CD4-positive, alpha-beta memory T cell (primary cell): Measurements from ENCODE around the gene PAIP2. TPM values are rescaled to one million over a fixed set of nuclear protein-coding genes. Genes with fewer than 3 reads are reported as not detected.

Source experiments
- CTCF ChIA-PET: fragments of 350-600 bp; sonication (Branson Sonifier 250); formaldehyde crosslinking; loops from one replicate; lab custom pipeline; 2021; ENCODE audit warnings: inconsistent platforms; ENCODE audit not compliant: partially characterized antibody; lab: Charles Lee
- POLR2A ChIA-PET: fragments of 350-600 bp; sonication (Branson Sonifier 250); formaldehyde crosslinking; loops from one replicate; lab custom pipeline; 2021; ENCODE audit not compliant: partially characterized antibody; lab: Charles Lee
- DNase-seq, 5 donors: peaks; one replicate each; pipeline versions ENCODE4 v3.0.0 to v3.0.0-alpha.2; 2020 to 2022; ENCODE audit warnings: mixed read lengths in 1 of 5
- H3K27ac ChIP-seq: one replicate; pipeline ENCODE4 v1.7.0; 2013; ENCODE audit warnings: low read depth, low read length
- H3K27me3 ChIP-seq: 2 replicates; pipeline ENCODE4 v1.7.0; 2013; ENCODE audit warnings: mild to moderate bottlenecking, low read length, moderate library complexity; ENCODE audit not compliant: insufficient read depth
- H3K36me3 ChIP-seq: 2 replicates; pipeline ENCODE4 v1.7.0; 2013; ENCODE audit warnings: mild to moderate bottlenecking, low read length, moderate library complexity; ENCODE audit not compliant: insufficient read depth
- H3K4me1 ChIP-seq: 2 replicates; pipeline ENCODE4 v1.7.0; 2013; ENCODE audit warnings: mild to moderate bottlenecking, low read length, moderate library complexity; ENCODE audit not compliant: insufficient read depth
- H3K4me3 ChIP-seq, 2 donors: one replicate each; pipeline ENCODE4 v1.7.0; 2013; ENCODE audit warnings: low read length in 2 of 2, mild to moderate bottlenecking in 1 of 2
- H3K9me3 ChIP-seq, 2 donors: one replicate each; pipeline ENCODE4 v1.7.0; 2013; ENCODE audit warnings: low read length in 2 of 2, control low read depth in 1 of 2; ENCODE audit not compliant: control insufficient read depth in 1 of 2
- H3K27ac Mint-ChIP-seq, 7 donors: one replicate each; pipeline ENCODE4 v1.8.0; 2020 to 2021; ENCODE audit warnings: mixed read lengths in 7 of 7, mild to moderate bottlenecking in 6 of 7, inconsistent platforms in 3 of 7, moderate library complexity in 3 of 7
- H3K27me3 Mint-ChIP-seq, 2 donors: one replicate each; pipeline ENCODE4 v1.8.0; 2020 to 2021; ENCODE audit warnings: mixed read lengths in 2 of 2
- H3K36me3 Mint-ChIP-seq, 2 donors: one replicate each; pipeline ENCODE4 v1.8.0; 2020 to 2021; ENCODE audit warnings: mixed read lengths in 2 of 2, inconsistent platforms in 1 of 2, mild to moderate bottlenecking in 1 of 2
- H3K4me1 Mint-ChIP-seq, 4 donors: one replicate each; pipeline ENCODE4 v1.8.0; 2020 to 2021; ENCODE audit warnings: mixed read lengths in 4 of 4, mild to moderate bottlenecking in 1 of 4
- H3K4me3 Mint-ChIP-seq, 8 donors: one replicate each; pipeline ENCODE4 v1.8.0; 2020 to 2021; ENCODE audit warnings: mixed read lengths in 8 of 8, mild to moderate bottlenecking in 7 of 8, moderate library complexity in 6 of 8, inconsistent platforms in 3 of 8
- H3K9me3 Mint-ChIP-seq, 8 donors: one replicate each; pipeline ENCODE4 v1.8.0; 2020 to 2021; ENCODE audit warnings: mixed read lengths in 8 of 8, mild to moderate bottlenecking in 5 of 8, inconsistent platforms in 3 of 8, moderate library complexity in 1 of 8
- intact Hi-C: fragments of 100-400 bp; cut with micrococcal nuclease; formaldehyde crosslinking; loops from one replicate; pipeline ENCODE4 v1.15.1; 2023
- polyA plus RNA-seq, 2 donors: library from polyadenylated mRNA; unstranded; fragments of 300-500 nt; fragmentation: Illumina TruSeq; gene quantifications; one replicate each; pipeline ENCODE4 v1.2.3, GENCODE V29; 2021
- total RNA-seq, 2 experiments: library from RNA; stranded (reverse); gene quantifications; one replicate each; pipeline ENCODE4 v1.2.3, GENCODE V29; 2021

Gene PAIP2
- total and polyA plus RNA-seq, 4 experiments from 2014 or later: 109 to 503 (median 211) TPM

GRCh38 chr5:139314276-139314675 is 27.4 kb upstream of the PAIP2 start:
- Histone ChIP-seq H3K27ac (no peak overlapping the region), H3K27me3 (no peaks in the 10 kb centered on the region), H3K36me3 (peaks cover 36% of the 10 kb centered on the region), H3K4me1 (peaks cover 60% of the 10 kb centered on the region), H3K4me3 (no peak overlapping the region), H3K9me3 (no peaks in the 10 kb centered on the region)
- intact Hi-C loops: no loop called here
- H3K9me3 Mint-ChIP-seq: no peaks in the 10 kb centered on the region
- H3K4me3 Mint-ChIP-seq: peak overlapping the region in 2 of 8 donors; percentile 1 to 63
- ChIA-PET POLR2A (no interaction called here), CTCF (no interaction called here)
- peak overlapping the region in 1 of 7 donors; percentile 47 for H3K27ac Mint-ChIP-seq
- no peaks in the 10 kb centered on the region for H3K27me3 Mint-ChIP-seq
- peaks cover 26 to 51% (median 37%) of the 10 kb centered on the region in 4 donors for H3K4me1 Mint-ChIP-seq
- peaks cover 21 to 63% of the 10 kb centered on the region in 2 donors for H3K36me3 Mint-ChIP-seq
- DNase-seq: no peak

DNA sequence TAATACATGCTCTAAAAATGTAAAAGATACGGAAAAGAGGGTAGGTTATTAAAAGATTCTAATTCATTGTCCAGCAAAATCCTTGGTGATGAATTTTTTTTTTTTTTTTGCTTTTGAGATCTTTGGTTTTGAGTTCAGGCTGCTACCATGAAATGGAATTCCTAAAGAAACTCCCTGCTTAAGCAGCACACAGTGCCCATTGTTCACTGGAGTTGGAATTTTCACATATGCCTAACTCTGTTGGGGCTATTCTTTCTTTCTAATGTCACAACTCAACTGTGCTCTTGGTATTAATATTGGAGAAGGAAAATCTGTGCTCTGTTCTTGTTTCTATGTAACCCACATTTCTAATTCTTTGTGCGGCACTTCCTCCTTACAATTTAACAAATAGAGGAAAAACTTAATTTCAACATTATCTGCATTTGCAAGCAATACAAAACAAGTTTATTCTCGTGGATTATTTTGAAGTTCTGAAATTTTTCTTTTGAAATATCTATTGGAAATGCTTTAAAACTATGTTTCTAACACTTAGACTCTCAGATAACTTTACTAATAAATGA is 26.5 kb upstream of the PAIP2 start:
- peak overlapping the region in 4 of 7 donors; percentile 29 to 47 (median 40) for H3K27ac Mint-ChIP-seq
- peaks cover 22 to 42% (median 31%) of the 10 kb centered on the region in 4 donors for H3K4me1 Mint-ChIP-seq
- Histone ChIP-seq H3K27me3 (no peaks in the 10 kb centered on the region), H3K9me3 (no peaks in the 10 kb centered on the region), H3K4me3 (no peak overlapping the region), H3K4me1 (peaks cover 51% of the 10 kb centered on the region), H3K27ac (no peak overlapping the region), H3K36me3 (peaks cover 41% of the 10 kb centered on the region)
- peaks cover 21 to 62% of the 10 kb centered on the region in 2 donors for H3K36me3 Mint-ChIP-seq
- intact Hi-C loops: no loop called here
- ChIA-PET CTCF (no interaction called here), POLR2A (no interaction called here)
- DNase-seq: no peak
- H3K27me3 Mint-ChIP-seq: no peaks in the 10 kb centered on the region
- no peaks in the 10 kb centered on the region for H3K9me3 Mint-ChIP-seq
- H3K4me3 Mint-ChIP-seq: peak overlapping the region in 2 of 8 donors; percentile 20 to 24

DNA sequence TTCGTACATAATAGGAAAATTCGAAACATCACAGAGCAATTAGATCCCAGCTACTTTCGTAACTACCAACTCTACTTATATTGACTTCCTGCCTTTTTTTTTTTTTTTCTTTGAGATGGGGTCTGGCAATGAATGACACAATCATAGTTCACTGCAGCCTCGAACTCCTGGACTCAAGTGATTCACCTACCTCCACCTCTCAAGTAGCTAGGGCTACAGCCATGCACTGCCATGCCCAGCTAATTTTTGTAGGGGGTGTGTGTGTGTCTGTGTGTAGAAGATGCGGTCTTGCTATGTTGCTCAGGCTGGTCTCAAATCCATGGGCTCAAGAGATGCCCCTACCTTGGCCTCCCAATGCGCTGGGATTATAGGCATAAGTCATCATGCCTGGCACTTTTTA is 5.8 kb upstream of the PAIP2 start:
- H3K9me3 Mint-ChIP-seq: peaks cover 0 to 2% (median 0%) of the 10 kb centered on the region in 8 donors
- H3K4me1 ChIP-seq: peaks cover 6% of the 10 kb centered on the region
- peak in 1 of 5 donors; percentile 16 for DNase-seq
- peaks cover 9% of the 10 kb centered on the region for H3K36me3 ChIP-seq
- no peaks in the 10 kb centered on the region for H3K27me3 Mint-ChIP-seq
- H3K27me3 ChIP-seq: no peaks in the 10 kb centered on the region
- intact Hi-C loops: no loop called here
- H3K9me3 ChIP-seq: no peaks in the 10 kb centered on the region
- ChIA-PET CTCF (interaction anchor here (0.7 kb wide), 1 partner anchor 12 kb away, joined by 3 read pairs; no protein-coding TSS in a partner anchor), POLR2A (interaction anchor here (0.6 to 2.1 kb wide), 3 partner anchors 31 to 774 kb away, joined by 3 to 10 read pairs (median 4); partner anchors contain the start of gene MATR3)
- no peak overlapping the region for H3K27ac ChIP-seq
- H3K36me3 Mint-ChIP-seq: peaks cover 4 to 21% of the 10 kb centered on the region in 2 donors
- no peak overlapping the region for H3K4me3 ChIP-seq
- H3K4me3 Mint-ChIP-seq: no peak overlapping the region
- H3K4me1 Mint-ChIP-seq: peaks cover 6 to 21% (median 12%) of the 10 kb centered on the region in 4 donors
- peak overlapping the region in 6 of 7 donors; percentile 11 to 87 (median 68) for H3K27ac Mint-ChIP-seq

- Mint-ChIP-seq H3K9me3 (peaks cover 0 to 7% (median 0%) of the 10 kb centered on the region in 8 donors), H3K27me3 (no peaks in the 10 kb centered on the region), H3K4me1 (peaks cover 32 to 61% (median 47%) of the 10 kb centered on the region in 4 donors), H3K4me3 (peak overlapping the region in 2 of 8 donors; percentile 30 to 97), H3K36me3 (peaks cover 8 to 22% of the 10 kb centered on the region in 2 donors), H3K27ac (peak overlapping the region in 1 of 7 donors; percentile 98)
- Histone ChIP-seq H3K36me3 (no peaks in the 10 kb centered on the region), H3K4me1 (peaks cover 37% of the 10 kb centered on the region), H3K27me3 (no peaks in the 10 kb centered on the region), H3K27ac (no peak overlapping the region), H3K4me3 (no peak overlapping the region), H3K9me3 (no peaks in the 10 kb centered on the region)
- no peak for DNase-seq
- intact Hi-C loops: loop anchor here (2.0 to 5.0 kb wide), 4 partner anchors 89 to 775 kb away; partner anchors contain the start of genes PURA, SIL1 and UBE2D2
- ChIA-PET CTCF (interaction anchor here (2.5 to 3.1 kb wide), 4 partner anchors 43 to 89 kb away, joined by 10 to 21 read pairs (median 12); partner anchors contain the start of gene MATR3), POLR2A (interaction anchor here (2.4 to 6.1 kb wide), 3 partner anchors 28 to 51 kb away, joined by 11 to 149 read pairs (median 22); partner anchors contain the start of genes MATR3 and MZB1)
Observed at GRCh38 chr5:139340051-139340450, 1.6 kb upstream of the PAIP2 start.

GRCh38 chr5:139341187-139341688 is 416 bp upstream of the PAIP2 start:
- no peaks in the 10 kb centered on the region for H3K9me3 ChIP-seq
- POLR2A ChIA-PET: interaction anchor here (0.7 to 6.1 kb wide), 27 partner anchors 9 to 1587 kb away, joined by 3 to 149 read pairs (median 7); partner anchors contain the start of genes DNAJC18, EGR1, HNRNPA0 and HSPA9
- peaks cover 35% of the 10 kb centered on the region for H3K4me1 ChIP-seq
- H3K27me3 ChIP-seq: no peaks in the 10 kb centered on the region
- peaks cover 37 to 61% (median 49%) of the 10 kb centered on the region in 4 donors for H3K4me1 Mint-ChIP-seq
- peak overlapping the region; percentile 94 to 100 (median 97) for H3K4me3 Mint-ChIP-seq
- CTCF ChIA-PET: interaction anchor here (0.7 to 3.1 kb wide), 18 partner anchors 8 to 171 kb away, joined by 3 to 21 read pairs (median 4); partner anchors contain the start of genes MATR3 and SPATA24
- H3K36me3 ChIP-seq: no peaks in the 10 kb centered on the region
- intact Hi-C loops: loop anchor here (1.0 to 5.0 kb wide), 7 partner anchors 48 to 774 kb away; partner anchors contain the start of genes HSPA9, MATR3, PURA and SIL1
- peaks cover 0 to 7% (median 0%) of the 10 kb centered on the region in 8 donors for H3K9me3 Mint-ChIP-seq
- H3K27ac ChIP-seq: peak overlapping the region; percentile 98
- H3K27me3 Mint-ChIP-seq: no peaks in the 10 kb centered on the region
- DNase-seq: no peak
- peak overlapping the region; percentile 83 to 99 for H3K4me3 ChIP-seq
- H3K27ac Mint-ChIP-seq: peak overlapping the region; percentile 97 to 100 (median 99)
- H3K36me3 Mint-ChIP-seq: peaks cover 13 to 27% of the 10 kb centered on the region in 2 donors

DNA sequence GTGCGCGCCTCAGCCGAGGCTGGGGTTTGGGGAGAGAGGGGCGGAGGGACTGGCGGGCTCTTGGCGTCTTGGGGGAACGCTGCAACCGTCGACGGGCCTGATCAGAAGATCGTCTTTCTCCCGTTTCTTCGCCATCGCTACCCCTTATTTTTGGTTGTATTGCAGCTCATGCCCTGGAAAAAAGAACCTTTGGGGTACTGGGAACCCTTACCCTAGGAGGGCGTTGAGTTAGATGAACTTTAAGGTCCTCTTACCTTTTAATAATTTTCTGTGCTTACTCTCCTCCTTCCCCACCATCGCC is 719 bp downstream of the PAIP2 start:
- ChIA-PET POLR2A (interaction anchor here (0.8 to 6.1 kb wide), 32 partner anchors 10 to 1588 kb away, joined by 3 to 149 read pairs (median 6); partner anchors contain the start of genes DNAJC18, EGR1, HNRNPA0 and MATR3), CTCF (interaction anchor here (0.7 to 3.1 kb wide), 18 partner anchors 9 to 170 kb away, joined by 3 to 21 read pairs (median 4); partner anchors contain the start of genes MATR3 and SPATA24)
- Histone ChIP-seq H3K4me1 (peaks cover 35% of the 10 kb centered on the region), H3K27me3 (no peaks in the 10 kb centered on the region), H3K9me3 (no peaks in the 10 kb centered on the region), H3K4me3 (peak overlapping the region; percentile 83 to 99), H3K36me3 (no peaks in the 10 kb centered on the region), H3K27ac (peak overlapping the region; percentile 98)
- Mint-ChIP-seq H3K27me3 (no peaks in the 10 kb centered on the region), H3K4me1 (peaks cover 36 to 67% (median 53%) of the 10 kb centered on the region in 4 donors), H3K9me3 (peaks cover 0 to 5% (median 0%) of the 10 kb centered on the region in 8 donors), H3K27ac (peak overlapping the region; percentile 97 to 100 (median 99)), H3K36me3 (peaks cover 16 to 34% of the 10 kb centered on the region in 2 donors), H3K4me3 (peak overlapping the region; percentile 94 to 100 (median 97))
- intact Hi-C loops: loop anchor here (1.0 to 5.0 kb wide), 3 partner anchors 50 to 220 kb away; partner anchors contain the start of gene UBE2D2
- no peak for DNase-seq
